NCI-H1105 treated with DMSO at 0.1 percent for 48 hours (cell line): ENCODE measurements around the gene LSAMP.

Source experiments
- DNase-seq: peaks from one replicate; lab custom pipeline; 2025; lab: John Stamatoyannopoulos, UW

LSAMP gene

DNA sequence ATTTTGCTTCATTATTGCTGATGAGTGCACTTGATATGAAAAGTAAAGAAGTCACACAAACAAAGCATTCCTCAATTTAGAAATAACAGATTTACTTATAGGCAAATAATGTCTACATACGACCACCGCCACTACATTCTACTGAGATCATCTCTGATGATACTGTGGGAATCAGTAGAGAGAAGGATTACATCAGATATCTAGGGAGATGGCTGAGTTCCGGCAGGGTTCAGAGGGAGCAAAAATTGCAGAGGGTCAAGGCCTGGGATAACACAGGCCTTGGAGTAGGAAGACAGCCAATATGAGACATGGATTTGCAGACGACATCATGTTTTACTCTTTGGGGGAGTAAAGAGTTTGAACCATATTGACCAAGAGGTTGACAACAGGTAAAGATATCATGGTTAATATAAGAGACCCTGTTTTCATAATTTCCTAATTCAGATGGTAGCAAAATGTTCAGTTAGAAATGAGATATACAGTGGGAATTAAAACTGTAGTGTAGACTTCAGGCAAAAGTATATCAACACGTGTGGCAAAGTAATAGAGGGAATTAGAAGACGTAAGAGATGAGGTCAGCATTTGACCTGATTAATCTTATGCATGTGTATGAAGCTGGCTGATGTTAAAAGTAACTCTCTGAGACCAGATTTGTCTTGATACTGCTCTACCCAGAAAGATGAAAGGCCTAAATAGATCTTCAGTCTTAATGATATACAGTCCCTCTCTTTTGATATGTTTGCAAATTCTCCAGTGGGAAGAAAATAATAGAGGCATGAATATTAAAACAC lies 15.6 kb downstream of the LSAMP start:
- DNase-seq: no peak

DNA sequence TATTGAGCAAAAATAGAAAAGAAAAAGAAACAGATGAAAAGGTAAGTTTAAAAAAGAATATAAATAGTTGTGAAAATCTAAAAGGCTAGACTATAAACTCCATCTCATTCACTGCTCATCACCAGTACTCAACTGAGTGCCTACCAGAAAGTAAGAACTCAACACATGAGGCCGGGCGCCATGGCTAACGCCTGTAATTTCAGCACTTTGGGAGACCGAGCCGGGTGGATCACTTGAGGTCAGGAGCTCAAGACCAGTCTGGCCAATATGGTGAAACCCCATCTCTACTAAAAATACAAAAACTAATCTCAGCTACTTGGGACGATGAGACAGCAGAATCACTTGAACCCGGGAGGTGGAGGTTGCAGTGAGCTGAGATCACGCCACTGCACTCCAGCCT lies 19.3 kb downstream of the LSAMP start:
- no peak for DNase-seq

- DNase-seq: peak; percentile 21
These were observed 20.2 kb downstream of the LSAMP start for GRCh38 chr3:116425126-116425525.

DNA sequence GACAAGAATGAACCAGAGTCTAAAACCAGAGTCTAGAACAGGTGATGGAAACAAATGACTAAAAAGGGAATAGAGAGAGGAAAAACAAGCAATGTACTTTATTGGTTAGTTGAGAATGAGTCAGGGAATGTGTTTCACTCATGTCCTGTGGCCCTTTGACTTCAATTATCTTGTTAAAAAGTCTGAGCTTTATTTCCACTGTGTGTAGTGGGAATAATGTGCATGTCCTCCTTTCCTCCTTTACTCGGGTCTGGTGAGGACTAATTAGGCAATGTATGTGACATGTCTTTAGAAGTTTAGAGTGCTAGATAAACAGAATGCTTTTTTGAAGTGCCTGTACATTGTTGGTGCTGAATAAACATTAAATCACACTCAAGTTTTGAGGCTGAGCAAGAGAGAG lies 21.3 kb downstream of the LSAMP start:
- peak; percentile 68 for DNase-seq

- no peak for DNase-seq
These were observed 21.9 kb downstream of the LSAMP start for GRCh38 chr3:116423374-116423773.

DNA sequence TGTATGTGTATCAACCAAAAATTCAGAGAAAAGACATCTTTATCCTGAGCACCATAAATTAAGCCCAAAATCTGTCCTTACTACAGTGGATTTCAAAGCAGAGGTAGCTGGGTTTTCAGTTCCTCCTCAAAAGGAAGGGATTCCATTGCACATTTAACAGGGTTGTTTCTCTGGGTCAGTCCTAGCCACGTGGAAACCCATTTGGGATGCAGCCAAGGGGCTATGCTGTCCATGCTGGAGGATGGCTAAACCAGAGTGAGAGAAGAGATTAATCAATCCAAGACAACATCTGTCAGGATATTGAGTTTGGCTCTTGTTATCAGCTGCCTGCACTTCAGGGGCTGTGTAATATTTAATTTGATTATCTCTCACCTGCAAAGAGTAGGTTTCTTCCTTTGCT lies 28.1 kb downstream of the LSAMP start:
- no peak for DNase-seq

DNA sequence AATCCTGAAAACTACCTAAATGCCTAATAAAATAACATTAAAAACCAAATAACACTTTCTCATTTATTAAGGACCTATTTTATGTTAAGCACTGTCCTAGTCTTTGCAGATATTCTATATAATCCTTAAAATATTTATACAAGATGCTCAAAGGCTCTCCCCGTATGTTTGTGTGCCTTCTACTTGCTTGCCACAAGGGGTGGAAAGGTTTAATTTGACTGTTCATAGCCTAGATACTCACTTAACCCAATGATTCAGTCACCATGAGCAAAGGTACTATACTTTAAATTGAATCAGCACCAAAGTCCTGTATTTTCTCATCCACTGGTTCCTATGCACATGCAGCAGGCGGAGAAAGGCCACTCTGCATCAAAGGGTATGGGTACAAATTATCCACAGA lies 32.0 kb downstream of the LSAMP start:
- DNase-seq: no peak

DNA sequence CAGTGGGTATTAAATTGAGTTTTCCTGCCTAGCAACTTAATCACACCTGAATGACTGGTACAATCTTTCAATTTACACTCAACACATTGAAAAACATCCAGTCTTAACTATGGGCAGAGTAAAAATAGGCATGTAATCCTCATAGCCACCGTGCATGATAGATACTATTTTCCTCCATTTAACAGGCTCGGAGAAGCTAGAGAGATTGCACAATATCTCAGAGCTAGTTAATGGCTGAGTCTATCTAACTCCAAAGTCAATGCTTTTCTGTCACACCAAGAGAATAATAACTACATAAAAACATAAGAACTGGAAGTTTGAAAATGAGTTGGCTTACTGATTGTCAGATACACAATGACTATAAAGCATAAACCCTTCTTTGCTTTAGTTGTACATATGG lies 36.8 kb downstream of the LSAMP start:
- DNase-seq: no peak

- no peak for DNase-seq
These were observed 40.1 kb downstream of the LSAMP start for GRCh38 chr3:116405231-116405630.

- no peak for DNase-seq
These were observed 45.5 kb downstream of the LSAMP start for GRCh38 chr3:116399701-116400226.

DNA sequence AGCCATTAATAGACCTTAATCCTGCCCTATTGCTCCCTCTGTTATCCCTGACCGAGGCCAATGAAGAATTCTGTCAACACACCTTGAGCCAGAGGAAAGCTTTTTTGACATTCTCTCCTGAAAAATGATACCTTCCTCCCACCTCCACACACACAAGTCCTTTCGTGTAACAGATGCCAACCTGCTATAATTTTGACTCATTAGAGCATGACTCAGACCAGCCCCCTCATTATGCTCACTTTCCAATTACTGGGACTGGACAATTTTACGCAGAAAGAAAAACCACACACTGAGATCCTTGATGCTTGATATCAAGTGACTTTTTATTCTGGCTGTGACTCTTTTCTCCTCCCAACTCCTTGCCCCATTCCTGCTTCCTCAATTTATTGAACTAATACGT lies 50.9 kb downstream of the LSAMP start:
- peak; percentile 93 for DNase-seq

GRCh38 chr3:116393199-116393598 lies 52.1 kb downstream of the LSAMP start:
- DNase-seq: no peak

GRCh38 chr3:116392291-116392690 lies 53.0 kb downstream of the LSAMP start:
- DNase-seq: no peak

DNA sequence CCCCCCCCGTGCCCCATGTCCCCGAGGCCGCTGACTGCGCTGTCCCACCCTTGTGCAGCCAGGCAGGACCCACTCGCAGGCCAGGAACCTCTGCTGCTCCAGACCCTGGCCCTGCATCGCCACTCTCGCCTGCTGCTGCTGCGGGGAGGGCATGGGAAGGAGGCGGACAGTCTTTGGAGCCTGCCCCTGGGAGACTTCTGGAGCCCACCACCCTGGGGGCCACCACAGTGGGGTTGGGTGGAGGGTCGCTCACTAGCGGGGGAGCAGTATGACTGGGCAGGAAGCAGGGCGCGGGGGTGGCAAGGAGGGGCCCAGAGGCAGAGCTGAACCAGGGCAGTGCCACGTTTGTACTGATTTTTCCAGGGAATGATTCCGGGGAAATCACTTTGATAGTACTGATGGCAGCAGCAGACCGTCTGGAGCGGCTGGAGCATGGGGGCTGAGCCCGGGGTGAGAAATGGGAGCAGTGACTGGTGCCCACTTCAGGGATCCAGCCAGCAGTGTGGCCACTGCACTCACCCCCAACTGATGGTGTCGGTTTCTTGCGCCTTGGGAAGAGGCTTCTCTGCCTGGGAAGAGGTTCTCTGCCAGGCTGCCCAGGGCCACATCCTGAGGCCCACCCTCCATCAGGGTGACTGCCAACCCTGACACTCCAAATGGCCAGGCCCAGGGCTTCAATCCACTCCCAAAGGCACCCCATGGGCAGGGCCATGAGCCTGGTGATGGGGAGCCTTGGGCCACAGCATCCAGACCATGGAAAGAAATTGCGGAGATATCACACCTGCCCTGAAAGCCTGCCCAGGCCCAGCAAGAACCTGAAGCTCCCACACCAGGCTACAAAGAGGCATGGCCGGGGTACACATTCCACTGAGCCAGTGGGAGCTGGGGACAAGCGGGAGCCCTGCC lies 53.7 kb downstream of the LSAMP start:
- DNase-seq: no peak

- DNase-seq: no peak
These were observed 55.0 kb downstream of the LSAMP start for GRCh38 chr3:116390318-116390717.

- DNase-seq: no peak
These were observed 56.4 kb downstream of the LSAMP start for GRCh38 chr3:116388867-116389385.

DNA sequence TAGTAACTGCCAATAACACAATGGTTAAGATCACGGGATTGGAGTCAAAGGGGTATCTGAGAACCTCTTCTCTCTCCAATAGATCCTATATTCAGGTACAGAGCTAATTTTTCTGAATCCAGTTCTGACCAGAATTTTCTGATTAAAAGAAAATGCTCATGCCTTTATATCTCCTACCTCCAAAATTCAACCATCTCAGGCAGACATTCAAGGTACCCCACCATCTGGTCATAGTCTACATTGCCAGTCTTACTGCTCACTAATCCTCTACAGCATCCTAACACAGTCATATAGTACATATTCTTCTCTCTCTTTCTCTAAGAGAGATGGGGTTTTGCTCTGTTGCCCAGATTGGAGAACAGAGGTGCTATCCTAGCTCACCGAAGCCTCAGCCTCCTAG lies 59.1 kb downstream of the LSAMP start:
- no peak for DNase-seq

- no peak for DNase-seq
These were observed 60.6 kb downstream of the LSAMP start for GRCh38 chr3:116384717-116385116.

DNA sequence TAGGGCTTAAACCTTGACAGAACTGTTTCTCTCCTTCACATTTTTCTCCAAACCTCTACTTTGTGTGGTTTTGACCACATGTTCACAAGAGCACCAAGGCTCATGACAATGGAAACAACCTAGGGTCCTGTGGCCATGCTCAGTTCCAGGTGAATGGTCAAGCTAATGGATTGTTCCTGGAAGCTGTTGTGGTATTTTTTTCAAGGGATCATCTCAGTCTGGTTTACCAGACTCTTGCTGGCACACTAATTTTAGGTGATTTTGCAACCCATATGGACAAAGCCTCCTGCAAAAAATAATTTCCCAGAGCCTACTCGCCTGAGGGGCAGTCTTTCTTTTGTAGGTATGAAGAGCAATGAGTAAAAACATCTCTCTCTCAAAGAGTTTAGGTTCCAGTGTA lies 67.2 kb downstream of the LSAMP start:
- no peak for DNase-seq

DNA sequence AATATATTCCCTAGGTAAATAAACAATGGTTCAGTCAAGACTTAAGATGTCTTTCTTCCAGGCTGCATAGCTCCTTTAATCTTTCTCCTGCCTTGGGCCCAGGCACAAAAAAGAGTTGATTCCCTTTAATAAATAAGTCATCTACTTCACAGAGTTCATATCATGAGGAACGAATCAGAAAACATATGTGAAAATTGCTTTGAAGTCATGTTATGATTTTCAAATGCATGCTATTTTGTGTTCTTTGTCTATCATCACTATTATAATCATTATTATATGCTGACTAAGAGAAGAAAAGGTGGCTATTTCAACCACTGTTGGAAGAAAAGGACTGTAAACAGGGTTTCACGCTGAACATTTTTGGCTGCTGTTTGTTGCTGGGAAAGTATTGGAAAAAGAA lies 70.4 kb downstream of the LSAMP start:
- no peak for DNase-seq

GRCh38 chr3:116367761-116368395 lies 77.4 kb downstream of the LSAMP start:
- DNase-seq: no peak

DNA sequence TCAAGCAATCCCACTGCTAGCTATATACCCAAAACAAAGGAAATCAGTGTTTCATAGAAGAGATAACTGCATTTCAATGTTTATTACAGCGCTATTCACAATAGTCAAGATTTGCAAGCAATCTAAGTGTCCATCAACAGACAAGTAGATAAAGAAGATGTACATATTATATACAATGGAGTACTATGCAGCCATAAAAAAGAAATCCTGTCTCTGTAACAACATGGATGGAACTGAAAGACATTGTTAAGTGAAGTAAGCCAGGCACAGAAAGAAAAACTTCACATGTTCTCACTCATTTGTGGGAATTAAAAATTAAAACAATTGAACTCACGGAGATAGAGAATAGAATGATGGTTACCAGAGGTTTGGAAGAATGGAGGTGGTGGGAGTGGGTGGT lies 89.2 kb downstream of the LSAMP start:
- no peak for DNase-seq
